HTR-8/SVneo (cell line): ENCODE measurements around the gene KCNAB3.
A peak's percentile ranks its signal among the peaks of the same experiment; 100 is the strongest.

Experiments
- DNase-seq: peaks from one replicate; pipeline ENCODE4 v3.0.0; 2011; ENCODE audit warnings: low spot score, mixed read lengths; ENCODE audit not compliant: insufficient read length
- FAIRE-seq: peaks from 2 replicates; lab custom pipeline; 2011; peaks lifted over from hg19 to GRCh38; lab: Jason Lieb, UNC

The KCNAB3 gene

DNA sequence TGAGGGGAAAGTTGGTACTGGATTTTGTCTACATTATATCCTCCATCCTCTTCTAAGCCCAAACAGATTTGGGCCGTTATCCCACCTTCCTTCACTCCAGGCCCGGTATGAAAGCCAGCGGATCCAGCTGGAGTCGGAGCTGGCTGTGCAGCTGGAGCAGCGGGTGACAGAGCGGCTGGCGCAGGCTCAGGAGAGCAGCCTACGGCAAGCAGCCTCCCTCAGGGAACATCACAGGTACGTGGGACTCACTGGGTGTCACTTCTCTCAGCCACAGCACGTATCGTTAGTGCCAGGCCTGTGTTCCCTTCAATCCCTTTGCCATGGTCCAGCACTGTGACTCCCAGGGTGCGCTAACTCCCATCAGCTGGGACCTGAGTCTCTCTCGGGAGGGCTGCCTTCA lies 13.6 kb upstream of the KCNAB3 start:
- FAIRE-seq (peak; percentile 31), DNase-seq (no peak)

DNA sequence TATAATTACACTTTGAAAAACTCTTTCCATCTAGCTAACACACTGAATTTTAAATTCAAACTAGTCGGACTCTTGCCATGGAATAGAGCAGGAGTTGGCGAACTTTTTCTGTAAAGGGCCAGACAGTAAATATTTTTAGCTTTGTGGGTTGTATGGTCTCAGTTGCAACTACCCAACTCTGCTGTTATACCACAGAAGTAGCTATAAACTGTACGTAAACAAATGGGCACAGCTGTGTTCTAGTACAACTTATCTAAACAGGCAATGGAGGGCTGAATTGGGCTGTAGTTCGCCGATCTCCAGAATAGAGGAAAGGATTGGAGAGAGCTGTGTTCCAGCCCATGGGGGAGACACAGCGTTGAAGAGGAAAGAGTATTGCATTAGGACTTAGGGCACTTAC lies 11.1 kb upstream of the KCNAB3 start:
- DNase-seq (no peak), FAIRE-seq (no peak)

DNA sequence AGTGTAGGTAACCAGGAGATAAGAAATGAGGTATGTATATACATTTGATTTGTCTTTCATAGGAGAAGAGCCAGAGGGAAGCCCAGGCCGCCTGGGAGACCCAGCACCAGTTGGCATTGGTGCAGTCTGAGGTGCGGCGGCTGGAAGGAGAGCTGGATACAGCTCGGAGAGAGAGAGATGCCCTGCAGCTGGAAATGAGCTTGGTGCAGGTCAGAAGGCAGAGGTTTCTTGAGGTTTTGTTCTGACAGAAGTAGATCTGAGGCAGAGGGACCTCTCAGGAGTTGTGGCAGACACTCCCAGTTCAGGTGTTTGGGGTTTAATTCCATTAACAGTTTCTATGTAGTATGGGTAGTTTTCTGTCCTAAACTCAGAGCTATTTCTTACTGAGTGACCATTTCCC lies 10.4 kb upstream of the KCNAB3 start:
- FAIRE-seq (no peak), DNase-seq (no peak)

DNA sequence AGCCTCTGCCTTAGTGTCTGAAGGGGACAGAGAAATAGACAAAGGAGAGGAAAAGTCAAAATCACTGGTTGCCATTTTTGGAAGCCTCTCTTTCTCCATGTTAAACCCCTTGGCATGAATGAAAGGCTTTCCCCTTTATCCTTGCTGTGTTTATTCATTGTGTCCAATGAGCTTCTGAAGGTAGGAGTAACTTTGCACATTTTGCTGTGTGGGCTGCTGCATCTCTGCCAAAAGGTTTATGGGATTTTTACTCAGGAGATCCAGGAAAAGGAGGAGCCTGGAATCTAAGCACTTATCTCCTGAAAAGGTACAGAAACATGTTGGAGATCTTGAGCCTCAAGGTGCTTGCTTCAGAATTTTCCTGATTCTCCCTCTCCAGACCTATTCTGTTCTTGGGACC lies 6.2 kb upstream of the KCNAB3 start:
- FAIRE-seq (no peak), DNase-seq (no peak)

DNA sequence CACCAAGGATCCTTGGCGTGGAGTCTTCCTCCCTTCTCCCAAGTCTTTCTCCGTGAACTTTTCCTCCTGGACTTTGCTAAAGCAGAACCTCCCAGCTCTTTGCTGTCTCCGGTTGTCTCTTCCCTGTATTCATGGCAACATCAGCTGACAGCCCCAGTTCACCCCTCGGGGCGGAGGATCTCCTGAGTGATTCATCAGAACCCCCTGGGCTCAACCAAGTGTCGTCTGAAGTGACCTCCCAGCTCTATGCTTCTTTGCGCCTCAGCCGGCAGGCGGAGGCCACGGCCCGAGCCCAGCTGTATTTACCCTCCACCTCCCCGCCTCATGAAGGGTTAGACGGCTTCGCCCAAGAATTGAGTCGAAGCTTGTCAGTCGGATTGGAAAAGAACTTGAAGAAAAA lies 3.3 kb upstream of the KCNAB3 start:
- peak; percentile 79 for DNase-seq

DNA sequence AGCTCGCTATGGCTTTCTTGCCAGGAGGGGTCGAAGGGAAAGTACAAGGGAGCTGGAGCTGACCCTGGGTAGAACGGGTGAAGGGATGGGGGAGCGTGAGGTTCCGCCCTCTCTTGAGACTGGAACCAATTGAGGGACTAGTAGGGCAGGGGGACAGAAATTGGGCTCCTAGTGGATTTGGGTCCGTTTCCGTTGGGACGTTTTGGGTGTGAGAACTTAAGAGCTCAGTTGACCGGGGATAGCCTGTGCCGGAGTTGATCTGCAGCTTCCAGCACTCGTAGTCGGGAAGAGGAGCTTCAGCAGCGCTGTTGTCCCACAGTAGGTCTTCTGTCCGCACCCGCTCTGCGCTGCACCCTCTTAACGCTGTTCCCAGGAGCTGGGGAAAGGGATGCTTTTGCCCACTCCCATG lies 2.8 kb upstream of the KCNAB3 start:
- FAIRE-seq (no peak), DNase-seq (peak; percentile 51)

More for the DNA sequence above, 3.3 kb upstream of the KCNAB3 start:
- peak; percentile 46 for FAIRE-seq

DNA sequence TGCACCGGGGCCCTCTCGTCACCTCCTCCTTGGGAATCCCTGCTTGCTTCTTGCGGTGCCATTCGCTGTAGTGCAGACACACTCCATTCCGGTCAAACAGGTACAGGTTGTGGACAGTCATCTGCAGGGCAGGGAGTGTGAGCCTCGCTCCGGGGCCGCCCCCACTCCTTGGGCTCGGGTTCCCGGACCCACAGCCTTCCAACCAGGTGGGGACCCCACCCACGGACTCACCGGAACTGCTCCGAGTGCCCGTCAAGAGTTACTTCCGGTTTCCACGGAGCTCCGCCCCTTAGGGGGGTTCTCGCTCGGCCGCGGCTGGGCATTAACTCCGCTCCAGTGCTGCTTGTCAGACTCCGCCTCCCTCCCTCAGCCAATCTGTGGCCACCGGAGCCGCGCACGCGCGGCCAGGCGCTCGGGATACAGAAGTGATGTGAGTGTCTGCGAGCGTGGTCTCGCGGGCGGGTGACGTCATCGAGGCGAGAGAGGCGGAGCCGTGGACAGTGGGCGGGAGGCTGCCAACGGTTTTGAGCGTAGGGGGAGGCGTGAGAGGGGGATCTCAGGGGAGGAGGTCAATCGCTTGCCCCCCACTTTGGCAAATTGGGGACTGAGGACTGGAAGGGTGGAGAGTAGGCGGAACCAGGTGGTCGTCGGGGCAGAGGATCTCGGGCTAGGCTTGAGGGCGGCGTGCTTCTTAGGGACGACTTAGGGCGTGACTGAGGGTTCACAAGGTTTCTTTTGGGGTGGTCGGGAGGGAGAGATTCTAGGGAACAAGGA lies 2.2 kb upstream of the KCNAB3 start, which contains the start of the genes CNTROB and TRAPPC1:
Gene CNTROB (plus strand): TSS at position 498 of the 774 bp plus-strand sequence. CDS start 874 bp downstream, outside the sequence.
Gene TRAPPC1 (minus strand): TSS at position 238 of the 774 bp plus-strand sequence. CDS start 117 bp downstream, at position 121.
- FAIRE-seq: peak; percentile 99
- peak; percentile 100 for DNase-seq

DNA sequence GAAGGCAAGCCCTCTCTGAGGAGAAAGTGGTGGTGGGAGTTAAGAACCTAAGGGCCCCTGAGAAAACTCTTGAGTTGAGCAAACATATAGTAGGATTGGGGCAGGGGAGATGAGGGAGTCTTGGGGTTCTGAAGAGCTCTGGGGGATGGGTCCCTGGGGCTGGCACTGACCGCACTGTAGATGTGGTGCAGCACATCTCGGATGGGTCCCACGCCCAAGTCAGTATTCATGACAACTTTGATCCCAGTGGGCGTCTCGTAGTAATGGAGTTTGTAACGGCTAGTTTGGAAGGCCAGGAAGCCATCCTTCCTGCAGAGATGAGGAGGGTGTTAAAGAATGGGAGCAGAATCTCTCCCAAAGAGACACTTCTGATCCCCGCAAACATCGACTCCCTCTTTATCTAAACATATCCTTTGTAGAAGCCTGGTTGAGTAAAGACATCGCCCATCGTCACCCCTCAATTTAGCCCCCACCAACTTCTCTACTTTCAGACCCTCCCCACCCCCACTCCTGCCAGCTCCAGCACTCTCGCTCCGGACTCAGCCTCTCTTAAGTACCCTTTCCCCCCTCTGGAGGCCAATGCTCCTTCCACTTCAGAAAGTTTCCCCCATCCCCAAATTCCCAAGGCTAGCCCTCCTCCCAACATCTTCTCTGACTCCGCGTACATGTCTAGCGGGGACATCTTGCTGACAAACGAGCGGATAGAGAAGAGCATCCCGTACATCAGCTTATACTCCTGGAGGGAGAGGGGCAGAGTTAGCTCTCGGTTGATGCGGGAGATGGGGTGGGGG lies 1.4 kb upstream of the KCNAB3 start:
- DNase-seq (no peak), FAIRE-seq (no peak)

DNA sequence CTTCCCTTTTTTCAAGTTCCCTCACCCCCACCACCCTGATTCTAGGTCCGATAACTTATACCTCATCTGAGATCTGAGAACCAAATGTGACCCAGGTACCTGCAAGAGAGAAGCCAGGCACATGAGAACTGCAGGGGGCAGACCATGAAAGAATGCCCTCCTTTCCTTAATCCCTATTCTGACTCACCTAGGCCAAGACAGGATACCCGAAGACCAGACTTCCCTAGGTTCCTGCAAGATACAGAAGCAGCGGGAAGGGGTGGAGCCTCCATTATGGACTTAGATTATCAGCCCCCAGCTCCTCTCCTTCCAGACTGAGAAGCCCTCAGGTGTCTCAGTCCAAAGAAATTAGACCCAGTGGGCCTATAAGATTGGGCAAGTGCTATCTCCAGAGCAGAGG lies 2.1 kb downstream of the KCNAB3 start:
- FAIRE-seq (no peak), DNase-seq (no peak)

DNA sequence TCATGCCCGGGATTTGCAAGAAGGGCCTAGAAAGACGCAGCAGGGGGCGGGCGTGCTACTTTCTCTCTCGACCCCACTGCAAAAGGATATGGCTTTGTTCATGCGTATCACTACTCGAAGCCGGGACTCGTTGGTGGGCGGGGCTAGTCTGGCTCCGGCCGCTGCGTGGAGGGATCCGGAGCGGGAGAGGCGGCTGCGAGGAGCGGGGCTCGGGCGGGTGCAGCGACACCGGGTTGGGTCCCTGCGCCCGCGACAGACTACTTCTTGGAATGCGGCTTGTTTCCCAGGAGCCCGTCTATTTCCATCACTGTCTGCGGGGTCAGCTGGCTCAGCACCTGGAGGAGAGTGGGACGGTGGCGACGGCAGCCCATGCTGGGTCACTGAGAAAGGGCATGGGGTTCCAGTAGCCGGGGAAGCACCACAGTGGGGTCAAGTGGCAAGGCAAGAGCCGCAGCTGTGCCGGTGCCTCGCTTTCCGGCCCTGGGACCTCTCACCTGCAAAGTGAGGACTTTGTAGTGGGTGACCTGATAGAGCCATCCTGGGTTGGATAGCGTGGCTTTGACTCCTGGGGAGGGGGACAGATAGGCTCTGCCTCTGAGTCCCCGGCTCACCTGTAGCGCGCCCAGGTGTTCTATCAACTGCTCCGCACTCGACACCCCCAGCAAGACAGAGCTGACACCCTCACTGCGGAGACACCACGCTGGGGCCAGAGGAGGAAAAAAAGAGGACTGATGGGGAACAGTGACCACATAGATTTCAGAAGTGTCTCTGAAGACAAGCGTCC lies 6.6 kb downstream of the KCNAB3 start:
- FAIRE-seq (no peak), DNase-seq (no peak)

DNA sequence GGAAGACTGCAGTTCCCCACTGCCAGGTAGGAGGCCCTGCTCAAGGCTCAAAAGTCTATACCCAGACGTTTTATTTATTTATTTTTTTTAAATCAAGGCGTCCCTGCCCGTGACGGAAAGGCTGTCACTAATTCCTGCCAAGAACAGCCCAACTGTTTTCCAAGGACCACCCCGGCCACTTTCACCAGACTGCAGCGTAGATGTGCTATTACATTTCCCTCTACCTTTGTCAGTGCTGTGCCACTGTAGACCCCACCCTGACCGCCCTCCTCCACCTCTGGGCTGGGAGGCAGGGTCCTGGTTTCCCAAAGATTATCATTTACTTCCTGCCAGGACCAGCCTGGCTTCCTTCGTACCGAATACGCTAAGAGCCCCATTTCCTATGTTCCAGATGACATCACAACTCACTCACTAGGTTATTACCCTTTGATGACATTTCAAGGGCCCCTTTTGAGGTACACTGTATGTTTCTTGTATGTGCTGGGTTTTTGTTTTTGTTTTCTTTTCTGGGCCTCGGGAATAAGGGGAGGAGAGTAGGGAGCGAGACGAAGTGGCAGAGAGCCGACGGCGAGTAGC lies 7.3 kb downstream of the KCNAB3 start:
- DNase-seq: no peak
- FAIRE-seq: no peak

DNA sequence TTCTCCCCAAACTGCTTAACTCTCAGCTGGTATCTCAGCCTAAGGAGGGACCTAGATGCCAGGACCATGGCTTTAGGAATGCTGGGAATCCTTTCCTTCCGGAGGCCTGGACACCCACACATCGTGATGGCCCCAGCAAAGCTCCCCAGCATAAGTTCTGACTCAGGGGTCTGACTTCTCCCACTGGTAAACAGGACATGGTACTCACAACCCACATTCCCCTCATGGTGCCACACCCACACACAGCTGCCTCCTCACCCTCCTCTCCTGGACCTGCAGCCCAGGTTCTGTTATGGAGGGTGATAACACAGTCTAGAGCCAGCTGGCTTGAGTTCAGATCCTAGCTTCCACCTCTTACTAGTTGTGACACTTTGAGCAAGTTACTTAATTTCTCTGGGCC lies 12.8 kb downstream of the KCNAB3 start:
- FAIRE-seq (no peak), DNase-seq (peak; percentile 21)

DNA sequence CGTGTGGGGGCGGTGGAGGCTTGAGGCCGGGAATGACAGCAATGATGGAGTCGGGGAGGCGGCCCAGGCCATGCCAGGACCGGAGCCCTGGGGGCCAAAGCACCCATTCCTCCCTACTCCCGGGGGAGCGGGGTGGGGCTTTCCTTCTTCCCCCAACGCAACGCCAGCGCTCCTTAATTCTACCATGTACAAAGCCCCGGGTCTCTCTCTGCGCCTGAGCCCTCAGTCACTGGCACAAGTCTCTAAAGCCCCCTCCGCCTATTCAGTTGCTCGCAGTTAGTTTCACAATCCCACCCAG lies 13.3 kb downstream of the KCNAB3 start:
- DNase-seq (no peak), FAIRE-seq (no peak)

DNA sequence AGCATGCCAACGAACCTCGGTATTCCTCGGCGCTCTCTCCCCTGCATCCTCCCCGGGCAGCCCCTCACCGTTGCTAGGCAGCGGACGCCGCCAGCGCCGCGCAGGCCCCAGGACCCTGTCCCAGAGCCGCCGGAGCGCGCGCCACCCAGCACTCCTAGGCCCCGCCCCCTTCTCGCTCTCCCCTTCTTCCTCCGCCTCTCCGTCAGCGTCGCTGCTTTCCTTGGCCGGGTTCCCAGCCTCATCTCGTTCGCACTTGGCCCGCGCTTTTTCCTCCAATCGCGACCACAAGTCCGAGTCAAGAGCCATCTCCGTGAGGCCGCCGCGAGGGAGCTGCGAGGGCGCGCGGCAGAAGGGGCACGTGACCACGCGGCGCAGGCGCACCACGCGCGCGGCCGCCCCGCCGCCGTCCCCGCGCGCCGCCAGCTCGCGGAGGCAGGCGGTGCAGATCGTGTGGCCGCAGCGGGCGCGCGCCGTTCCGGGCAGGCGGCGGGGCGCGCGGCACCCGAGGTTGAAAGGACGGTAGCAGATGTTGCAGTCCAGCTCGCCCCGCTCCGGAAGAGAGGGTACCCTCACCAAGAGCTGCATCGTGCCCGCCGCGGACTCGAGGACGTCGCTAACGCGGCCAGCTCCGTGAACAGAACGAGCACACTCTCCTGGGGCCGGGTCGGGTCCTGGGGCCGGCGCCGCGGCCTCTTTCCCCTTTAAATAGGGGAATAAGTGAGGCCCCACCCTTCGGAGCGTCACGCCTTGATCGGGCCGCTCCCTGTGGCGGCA lies 13.9 kb downstream of the KCNAB3 start, which contains the start of gene RNF227:
Gene RNF227 (minus strand): TSS at position 679 of the 774 bp plus-strand sequence. CDS start 94 bp downstream, at position 585.
- DNase-seq (peak; percentile 84), FAIRE-seq (peak; percentile 97)

DNA sequence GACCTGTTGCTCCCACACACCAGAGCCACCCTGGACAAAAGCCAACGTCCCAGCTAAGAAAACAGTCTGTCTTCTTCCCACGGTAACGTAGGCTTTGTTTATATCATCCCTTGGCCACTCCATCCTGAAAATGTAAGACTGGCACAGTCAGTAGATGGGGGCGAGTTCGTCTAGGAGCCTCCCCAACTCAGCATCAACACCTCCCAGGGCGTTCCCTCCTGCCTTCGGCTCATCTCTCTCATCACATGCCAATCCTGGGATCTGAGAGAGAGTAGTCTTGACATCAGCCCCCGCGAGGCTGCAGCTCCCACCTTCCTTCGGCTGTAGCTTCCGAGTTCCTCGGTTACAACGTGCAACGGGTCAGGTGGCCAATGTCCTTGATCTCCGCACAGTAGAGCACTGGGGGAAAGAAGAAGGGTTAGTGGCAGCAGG lies 14.5 kb downstream of the KCNAB3 start:
- FAIRE-seq (peak; percentile 42), DNase-seq (no peak)

DNA sequence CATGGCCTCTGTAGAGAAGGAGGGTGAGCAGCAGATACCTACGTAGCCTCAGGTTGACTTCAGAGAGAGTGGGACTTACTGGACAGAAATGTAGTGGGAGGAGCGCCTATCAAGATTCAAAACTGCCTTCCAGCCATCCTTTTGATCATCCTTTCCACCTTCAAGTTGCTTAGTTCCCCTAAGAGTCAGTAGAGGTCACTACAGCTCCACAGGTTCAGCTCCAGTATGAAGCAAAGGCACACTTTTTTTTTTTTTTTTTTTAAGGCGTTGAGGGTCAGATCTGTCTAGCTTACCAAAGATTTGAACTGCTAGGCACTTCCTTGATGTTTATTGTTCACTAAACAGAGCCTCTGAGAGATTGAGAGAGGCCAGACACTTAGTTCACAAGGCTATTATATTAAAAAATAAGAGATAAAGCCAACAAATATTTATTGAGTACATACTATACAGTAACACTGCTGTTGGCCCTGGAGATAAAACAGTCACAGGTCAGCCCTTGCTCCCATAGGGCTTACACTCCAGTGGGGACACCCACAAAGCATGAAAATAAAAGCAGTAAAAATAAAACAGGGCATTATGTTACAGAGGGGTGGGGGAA lies 16.6 kb downstream of the KCNAB3 start:
- FAIRE-seq: peak; percentile 4
- peak; percentile 63 for DNase-seq

DNA sequence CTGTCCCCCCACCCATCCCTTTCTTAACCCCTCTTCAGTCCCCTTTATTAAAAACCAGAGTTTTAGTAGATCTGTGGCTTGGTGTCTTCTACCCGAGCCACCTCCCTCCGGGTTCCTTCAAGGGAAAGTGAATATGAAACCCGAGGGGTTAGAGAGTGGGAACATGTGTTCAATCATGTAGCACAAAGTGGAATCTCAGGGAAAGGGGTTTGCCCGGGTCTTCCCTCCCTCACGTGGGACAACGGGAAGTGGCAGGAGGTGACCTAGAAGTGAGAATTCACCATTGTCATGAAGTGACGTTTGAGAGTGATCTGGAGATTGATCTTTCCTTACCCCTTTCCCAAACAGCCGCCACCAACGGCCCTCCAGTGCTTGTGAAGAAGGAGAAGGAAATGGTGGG lies 18.5 kb downstream of the KCNAB3 start:
- DNase-seq (no peak), FAIRE-seq (no peak)

DNA sequence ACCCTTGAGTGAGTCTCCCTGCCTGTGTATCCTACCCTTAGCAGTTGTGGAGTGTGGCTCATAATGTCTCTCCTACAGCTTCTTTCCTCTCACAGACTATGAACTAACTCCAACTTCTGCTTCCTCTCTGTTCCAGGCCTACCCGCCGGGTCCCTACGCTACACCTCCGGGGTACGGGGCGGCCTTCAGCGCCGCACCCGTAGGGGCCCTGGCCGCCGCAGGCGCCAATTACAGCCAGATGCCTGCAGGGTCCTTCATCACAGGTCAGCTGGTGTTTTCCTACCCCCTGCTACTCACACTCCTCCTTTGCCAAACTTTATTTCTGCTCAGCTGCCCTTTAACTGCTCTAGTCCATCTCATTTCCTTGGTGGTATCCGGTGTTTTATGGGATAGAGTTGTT lies 18.9 kb downstream of the KCNAB3 start:
- DNase-seq (no peak), FAIRE-seq (no peak)

DNA sequence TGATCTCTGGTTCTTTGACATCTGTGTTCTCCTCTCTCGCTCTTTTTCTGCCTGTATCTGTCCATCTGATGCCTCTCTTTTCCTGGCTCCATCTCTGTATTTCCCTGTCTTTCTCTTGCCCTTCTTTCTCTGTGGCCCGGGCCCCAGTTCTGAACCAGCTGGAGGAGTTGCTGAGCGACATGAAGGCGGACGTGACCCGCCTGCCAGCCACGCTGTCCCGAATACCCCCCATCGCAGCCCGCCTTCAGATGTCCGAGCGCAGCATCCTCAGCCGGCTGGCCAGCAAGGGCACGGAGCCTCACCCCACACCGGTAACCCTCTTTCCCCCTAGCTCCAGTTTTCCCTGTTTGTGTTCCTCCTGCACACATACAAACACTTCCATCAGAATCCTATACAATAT lies 19.4 kb downstream of the KCNAB3 start:
- no peak for DNase-seq
- FAIRE-seq: no peak
